HCT116 (cell line): Measurements from ENCODE around the gene FAM50B. TPM values are rescaled to one million over a fixed set of nuclear protein-coding genes. Genes with fewer than 3 reads are reported as not detected.

Experiments used
- ATAC-seq: fragments of 200-7000 bp; cut with Tn5 transposase; 2 replicates; pipeline ENCODE4 v1.9.1; 2020; ENCODE audit warnings: mild to moderate bottlenecking, moderate library complexity
- BruUV-seq: library from RNA; stranded (reverse); fragments of 400-500 nt; replicated peaks from 2 replicates; lab custom pipeline; 2021; lab: Mats Ljungman, UMichigan
- CTCF ChIA-PET: fragments of 300-600 bp; sonication (Branson Sonifier 250); formaldehyde crosslinking; loops from one replicate; lab custom pipeline; 2021; ENCODE audit warnings: antibody characterized with exemption; lab: Charles Lee
- POLR2A ChIA-PET: fragments of 300-600, 350-600 bp; sonication (Branson Sonifier 250); formaldehyde crosslinking; loops from one replicate; lab custom pipeline; 2021; ENCODE audit warnings: antibody characterized with exemption; lab: Charles Lee
- RAD21 ChIA-PET, 2 experiments: fragments of 300-600 bp; sonication (Branson Sonifier 250); formaldehyde crosslinking; loops; one replicate each; lab custom pipeline; 2023; ENCODE audit warnings: low total read pairs in 2 of 2; ENCODE audit not compliant: uncharacterized antibody in 2 of 2, unreplicated experiment in 2 of 2, low non-redundant PET in 1 of 2; lab: Charles Lee
- DNase-seq: peaks from one replicate; pipeline ENCODE4 v3.0.0-alpha.2; 2010; ENCODE audit warnings: low read depth, low spot score
- H2AFZ ChIP-seq: fragments of 200-600 bp; shearing (Covaris generic), sonication (generic); 2 replicates; pipeline ENCODE4 v1.6.1; 2017; ENCODE audit warnings: low read depth, mixed run types, mixed read lengths, antibody characterized with exemption, low read length; ENCODE audit not compliant: poor library complexity, severe bottlenecking
- H3K27ac ChIP-seq: 2 replicates; pipeline ENCODE4 v1.5.1; 2012; ENCODE audit warnings: low read depth, low read length
- H3K27me3 ChIP-seq: fragments of 200-600 bp; sonication (generic); 2 replicates; pipeline ENCODE4 v1.6.1; 2016; ENCODE audit warnings: mixed run types, low read length, mixed read lengths; ENCODE audit not compliant: insufficient read depth
- H3K36me3 ChIP-seq, 2 experiments: fragments of 200-500 bp in 1 of 2; fragments of 200-600 bp in 1 of 2; sonication (Bioruptor generic) in 1 of 2; sonication (generic) in 1 of 2; 2 replicates each; pipeline versions ENCODE4 v1.5.1 to v1.6.1; 2014 to 2016; ENCODE audit warnings: low read length in 2 of 2, inconsistent platforms in 1 of 2, mixed read lengths in 1 of 2, mixed run types in 1 of 2; ENCODE audit not compliant: insufficient read depth in 2 of 2, control insufficient read depth in 1 of 2
- H3K4me1 ChIP-seq, 2 experiments: fragments of 200-600 bp in 1 of 2; sonication (generic) in 1 of 2; 2 replicates each; pipeline versions ENCODE4 v1.5.1 to v1.6.1; 2012 to 2017; ENCODE audit warnings: low read length in 2 of 2, inconsistent platforms in 1 of 2, mild to moderate bottlenecking in 1 of 2, mixed read lengths in 1 of 2, mixed run types in 1 of 2, moderate library complexity in 1 of 2; ENCODE audit not compliant: insufficient read depth in 2 of 2, control insufficient read depth in 1 of 2
- H3K4me2 ChIP-seq: fragments of 200-600 bp; sonication (generic); 2 replicates; pipeline ENCODE4 v1.6.1; 2017; ENCODE audit warnings: mixed run types, low read length, mixed read lengths
- H3K4me3 ChIP-seq, 2 experiments: fragments of 200-600 bp in 1 of 2; sonication (generic) in 1 of 2; replicated peaks in 1 of 2; 2 replicates each; pipeline ENCODE4 v1.5.1; 2011 to 2016; ENCODE audit warnings: low read length in 2 of 2, control low read depth in 1 of 2, low read depth in 1 of 2, mild to moderate bottlenecking in 1 of 2, mixed read lengths in 1 of 2, mixed run types in 1 of 2
- H3K79me2 ChIP-seq: fragments of 200-600 bp; sonication (generic); 2 replicates; pipeline ENCODE4 v1.6.1; 2017; ENCODE audit warnings: mild to moderate bottlenecking, mixed run types, low read length, moderate library complexity, mixed read lengths; ENCODE audit not compliant: insufficient read depth
- H3K9ac ChIP-seq: fragments of 200-600 bp; sonication (generic); 2 replicates; pipeline ENCODE4 v1.6.1; 2016; ENCODE audit warnings: low read length, mixed read lengths
- H3K9me2 ChIP-seq: fragments of 200-600 bp; sonication (generic), shearing (Covaris generic); 2 replicates; pipeline ENCODE4 v1.6.1; 2017; ENCODE audit warnings: mixed run types, mild to moderate bottlenecking, moderate library complexity; ENCODE audit not compliant: insufficient read depth
- H3K9me3 ChIP-seq, 2 experiments: fragments of 200-500 bp in 1 of 2; fragments of 200-600 bp in 1 of 2; sonication (Bioruptor generic) in 1 of 2; sonication (generic) in 1 of 2; 2 replicates each; pipeline ENCODE4 v1.6.1; 2014 to 2017; ENCODE audit warnings: low read length in 2 of 2, mixed read lengths in 2 of 2, inconsistent platforms in 1 of 2, low read depth in 1 of 2, mild to moderate bottlenecking in 1 of 2, mixed run types in 1 of 2, moderate library complexity in 1 of 2; ENCODE audit not compliant: control insufficient read depth in 1 of 2, insufficient read depth in 1 of 2
- H4K20me1 ChIP-seq: fragments of 200-600 bp; sonication (generic), shearing (Covaris generic); 2 replicates; pipeline ENCODE4 v1.6.1; 2017; ENCODE audit warnings: mixed run types, mild to moderate bottlenecking, moderate library complexity; ENCODE audit not compliant: insufficient read depth
- CEBPB ChIP-seq: IDR thresholded peaks from 2 replicates; pipeline ENCODE4 v1.6.1; 2012; ENCODE audit warnings: low read depth
- JUND ChIP-seq: IDR thresholded peaks from 2 replicates; pipeline ENCODE4 v1.6.1; 2012
- REST ChIP-seq: IDR thresholded peaks from 2 replicates; pipeline ENCODE4 v1.6.1; 2012; ENCODE audit warnings: low read depth
- YY1 ChIP-seq: IDR thresholded peaks from 2 replicates; pipeline ENCODE4 v1.6.1; 2011; ENCODE audit warnings: low read length, low read depth, moderate library complexity, mild to moderate bottlenecking; ENCODE audit not compliant: insufficient replicate concordance; ENCODE audit errors: extremely low read depth
- ZNF274 ChIP-seq: fragments of 200-500 bp; sonication (Bioruptor generic); IDR thresholded peaks from 2 replicates; pipeline ENCODE4 v1.6.1; 2014; ENCODE audit warnings: mild to moderate bottlenecking, low read depth, low read length, inconsistent platforms
- intact Hi-C: fragments of 100-400 bp; cut with micrococcal nuclease; formaldehyde crosslinking; loops from 2 replicates; pipeline ENCODE4 v1.10.0; 2022
- total RNA-seq: library from RNA; stranded (reverse); gene quantifications from one replicate; pipeline ENCODE4 v1.2.1, GENCODE V29; 2021; ENCODE audit not compliant: unreplicated experiment
- TF ChIP-seq, protein P1 (sequence below): IDR thresholded peaks from 2 replicates; pipeline ENCODE4 v1.6.1; 2012

Gene FAM50B
- total RNA-seq, 1 experiment from 2014 or later = 0.86 TPM

GRCh38 chr6:3869284-3869631 lies 20.1 kb downstream of the FAM50B start:
- ATAC-seq (no peak), DNase-seq (no peak)
- ChIA-PET CTCF (no interaction called here), RAD21 (no interaction called here), POLR2A (no interaction called here)
- Histone ChIP-seq H3K9me2 (no peaks in the 10 kb centered on the region; the same call in 1 of the 2 replicates), H3K36me3 (no peaks in the 10 kb centered on the region), H3K27ac (no peak overlapping the region), H3K4me3 (no peak overlapping the region), H4K20me1 (no peaks in the 10 kb centered on the region), H3K4me1 (no peaks in the 10 kb centered on the region), H2AFZ (no peak overlapping the region), H3K4me2 (no peak overlapping the region)
- BruUV-seq = no TSS peak
- no peak for TF ChIP-seq JUND
- TF ChIP-seq CEBPB = no peak
- no peak for TF ChIP-seq REST
- TF ChIP-seq YY1 = no peak
- no peak for TF ChIP-seq ZNF274
- TF ChIP-seq, protein P1, sequence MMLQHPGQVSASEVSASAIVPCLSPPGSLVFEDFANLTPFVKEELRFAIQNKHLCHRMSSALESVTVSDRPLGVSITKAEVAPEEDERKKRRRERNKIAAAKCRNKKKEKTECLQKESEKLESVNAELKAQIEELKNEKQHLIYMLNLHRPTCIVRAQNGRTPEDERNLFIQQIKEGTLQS = no peak
- TF ChIP-seq, all 23 proteins: peak for 0
- Histone ChIP-seq H3K79me2 (no peaks in the 10 kb centered on the region), H3K9ac (no peak overlapping the region), H3K27me3 (no peaks in the 10 kb centered on the region), H3K9me3 (no peaks in the 10 kb centered on the region)
- intact Hi-C loops = no loop called here
